NOMO-1 treated with DMSO at 0.1 percent for 48 hours (cell line): Measurements from ENCODE around the gene CSTB.
A peak's percentile ranks its signal among the peaks of the same experiment; 100 is the strongest.

ENCODE experiments used
- DNase-seq: peaks from one replicate; lab custom pipeline; 2025; ENCODE audit not compliant: unreplicated experiment; lab: John Stamatoyannopoulos, UW

CSTB gene

DNA sequence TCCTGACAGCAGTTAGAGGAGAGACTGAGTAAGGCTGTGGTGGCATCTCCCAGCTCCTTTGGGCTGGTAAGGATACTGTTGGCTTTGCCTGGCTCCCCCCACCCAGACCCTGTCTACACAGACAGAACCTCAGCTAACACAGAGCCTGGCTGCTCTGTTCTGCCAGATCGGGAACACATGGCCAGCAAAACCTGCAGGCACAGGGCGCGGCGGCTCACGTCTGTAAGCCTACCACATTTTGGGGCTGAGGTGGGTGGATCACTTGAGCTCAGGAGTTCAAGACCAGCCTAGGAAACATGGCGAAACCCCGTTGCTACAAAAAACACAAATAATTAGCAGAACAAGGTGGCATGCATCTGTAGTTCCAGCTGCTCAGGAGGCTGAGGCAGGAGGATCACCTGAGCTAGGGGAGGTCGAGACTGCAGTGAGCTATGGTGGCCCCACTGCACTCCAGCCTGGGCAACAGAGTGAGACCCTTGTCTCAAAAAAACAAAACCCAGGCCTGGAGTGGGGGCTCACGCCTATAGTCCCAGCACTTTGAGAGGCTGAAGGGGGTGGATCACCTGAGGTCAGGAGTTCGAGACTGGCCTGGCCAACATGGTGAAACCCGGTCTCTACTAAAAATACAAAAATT lies 6.7 kb downstream of the CSTB start:
- DNase-seq, result no peak

DNA sequence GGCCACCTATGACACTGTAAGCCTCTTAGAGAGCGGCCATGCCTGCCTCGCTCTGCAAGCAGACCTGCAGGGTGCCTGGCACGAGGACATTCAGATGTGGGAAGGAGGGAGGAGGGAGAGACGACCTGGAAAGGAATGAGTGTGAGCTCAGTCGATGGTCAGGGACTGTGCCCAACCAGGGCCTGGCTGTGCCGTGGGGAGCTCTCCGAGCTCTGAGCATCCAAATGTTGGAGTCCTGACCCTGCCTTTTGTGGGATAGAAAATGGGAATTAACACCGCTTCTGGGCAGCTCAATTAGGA lies 7.3 kb downstream of the CSTB start:
- DNase-seq, result no peak

DNA sequence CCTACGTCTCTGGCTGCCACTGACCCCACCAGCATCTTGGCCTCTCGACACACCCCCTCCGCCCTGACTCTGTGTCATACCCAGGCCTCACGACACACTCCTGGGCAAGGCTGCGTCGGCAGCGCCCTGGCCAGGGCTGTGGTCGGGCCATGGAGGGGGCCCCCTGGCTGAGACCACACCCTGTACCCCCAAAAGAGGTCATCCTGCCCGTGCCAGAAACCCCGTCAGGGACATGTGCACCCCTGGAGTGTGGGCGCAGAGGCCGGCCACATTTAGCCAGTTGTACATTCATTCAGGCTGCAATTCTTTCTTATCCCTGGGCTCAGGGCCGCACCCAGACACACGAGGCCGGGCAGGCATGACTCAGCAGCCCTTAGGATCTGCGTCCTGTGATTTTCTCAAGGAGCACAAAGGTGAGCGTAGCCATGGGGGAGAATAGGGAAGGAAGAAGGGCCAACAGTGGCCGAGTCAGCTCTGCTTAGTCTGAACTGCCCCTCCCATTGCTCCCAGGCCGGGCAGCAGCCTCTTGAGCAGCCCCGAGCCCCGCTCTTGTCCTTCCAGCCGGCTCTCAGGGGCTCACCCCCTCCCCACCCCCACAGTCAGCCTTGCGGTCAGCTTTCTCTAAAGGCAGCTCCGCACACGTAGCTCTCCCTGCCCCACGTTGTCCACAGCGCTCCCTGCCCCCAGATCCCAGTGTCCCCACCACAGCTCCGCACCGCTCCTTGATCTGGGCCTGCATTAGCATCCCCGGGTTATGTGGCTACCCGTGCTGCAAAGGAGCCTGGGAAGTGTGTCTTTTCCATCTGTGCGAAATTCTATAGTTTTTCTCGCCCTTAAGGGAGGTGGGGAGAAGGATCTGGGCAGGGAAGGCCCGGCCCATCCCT lies 7.9 kb downstream of the CSTB start:
- DNase-seq, result no peak

DNA sequence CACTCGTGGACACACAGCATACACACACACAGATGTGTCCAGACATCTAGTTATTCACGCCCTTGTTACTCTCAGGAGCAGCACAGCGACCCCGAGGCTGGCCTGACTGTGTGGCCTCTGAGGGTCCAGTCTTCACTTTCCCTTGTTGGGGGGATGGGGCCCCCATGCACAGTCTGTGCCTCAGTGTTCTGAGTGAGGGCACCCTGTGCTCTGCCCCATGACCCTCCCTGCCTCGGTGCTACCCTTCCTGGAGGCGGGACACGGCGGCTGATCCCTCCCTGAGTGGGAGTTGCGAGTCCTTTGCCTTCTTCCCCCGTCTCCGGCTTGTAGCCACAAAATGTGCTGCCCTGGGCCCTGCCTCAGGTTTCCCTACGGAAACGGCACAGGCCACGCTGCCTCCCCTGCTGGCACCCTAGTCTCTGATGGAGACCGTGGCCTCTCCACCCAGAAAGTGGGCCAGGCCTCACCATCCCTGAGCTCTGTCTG lies 8.6 kb downstream of the CSTB start:
- DNase-seq, result no peak

DNA sequence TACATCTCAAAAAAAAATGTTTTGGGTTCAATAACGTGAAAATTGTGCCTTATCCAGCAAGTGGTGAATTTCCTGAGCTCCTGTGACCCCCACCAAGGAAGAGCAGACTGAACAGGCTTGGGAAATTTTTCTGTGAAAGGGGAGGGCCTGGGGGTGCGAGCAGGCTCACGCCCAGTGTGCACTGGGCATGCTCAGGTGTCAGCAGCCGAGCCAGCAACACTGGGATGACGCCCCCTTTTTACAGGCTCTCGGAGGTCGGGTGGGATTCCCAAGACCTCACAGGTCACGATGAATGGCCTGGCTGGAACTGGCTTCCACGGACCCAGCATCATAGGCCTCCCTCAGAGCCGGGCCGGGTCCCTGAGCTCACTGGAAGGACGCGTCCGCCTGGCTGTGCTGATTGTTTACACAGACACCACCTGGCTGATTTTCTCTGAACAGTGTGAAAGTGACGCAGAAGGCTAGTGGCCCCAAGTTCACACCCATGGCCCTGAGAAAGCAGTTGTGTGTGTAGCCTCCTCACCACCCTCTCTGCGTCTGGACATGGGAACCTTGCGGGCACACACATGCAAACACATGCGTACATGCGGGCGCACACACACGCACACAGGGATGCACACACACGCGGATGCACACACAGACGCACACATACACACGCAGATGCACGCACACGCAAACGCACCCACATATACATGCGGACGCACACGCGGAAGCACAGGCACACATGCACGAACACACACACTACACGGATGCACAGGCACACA lies 9.2 kb downstream of the CSTB start:
- no peak for DNase-seq

DNA sequence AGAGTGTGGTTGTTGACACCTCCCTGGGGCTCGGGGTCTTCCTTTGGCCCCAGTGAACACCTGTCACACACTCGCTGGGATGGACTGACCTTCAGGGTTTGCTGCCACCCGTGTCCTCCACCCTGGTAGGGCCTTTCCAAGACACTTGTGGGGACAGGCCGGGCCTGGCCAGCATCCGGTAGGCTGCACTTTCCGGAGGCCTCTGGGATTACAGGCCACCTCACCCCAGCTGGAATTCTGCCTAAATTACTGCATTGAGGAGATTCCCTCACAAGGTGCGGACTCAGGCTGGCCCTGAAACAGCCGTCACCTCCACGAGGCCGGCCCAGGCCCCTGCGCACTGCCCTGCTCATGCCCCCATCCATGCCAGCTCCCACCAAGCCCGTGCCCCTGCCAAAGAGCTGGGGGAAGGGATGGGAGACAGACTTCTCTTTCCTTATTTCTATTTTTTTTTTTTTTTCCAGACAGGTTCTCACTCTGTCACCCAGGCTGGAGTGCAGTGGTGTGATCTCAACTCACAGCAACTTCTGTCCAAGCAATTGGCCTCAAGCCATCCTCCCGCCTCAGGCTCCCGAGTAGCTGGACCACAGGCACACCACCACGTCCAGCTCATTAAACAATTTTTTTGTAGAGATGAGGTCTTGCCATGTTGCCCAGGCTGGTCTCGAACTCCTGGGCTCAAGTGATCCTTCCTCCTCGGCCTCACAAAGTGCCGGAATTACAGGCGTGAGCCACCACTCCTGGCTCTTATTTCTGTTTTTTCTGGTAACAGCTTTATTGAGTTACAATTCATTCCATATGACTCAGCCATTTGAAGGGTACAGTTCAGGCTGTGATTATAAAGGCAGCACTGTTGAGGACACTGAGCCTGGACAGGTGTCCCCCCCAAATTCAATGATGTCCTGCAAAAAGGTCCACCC lies 11.3 kb downstream of the CSTB start:
- DNase-seq, result no peak

DNA sequence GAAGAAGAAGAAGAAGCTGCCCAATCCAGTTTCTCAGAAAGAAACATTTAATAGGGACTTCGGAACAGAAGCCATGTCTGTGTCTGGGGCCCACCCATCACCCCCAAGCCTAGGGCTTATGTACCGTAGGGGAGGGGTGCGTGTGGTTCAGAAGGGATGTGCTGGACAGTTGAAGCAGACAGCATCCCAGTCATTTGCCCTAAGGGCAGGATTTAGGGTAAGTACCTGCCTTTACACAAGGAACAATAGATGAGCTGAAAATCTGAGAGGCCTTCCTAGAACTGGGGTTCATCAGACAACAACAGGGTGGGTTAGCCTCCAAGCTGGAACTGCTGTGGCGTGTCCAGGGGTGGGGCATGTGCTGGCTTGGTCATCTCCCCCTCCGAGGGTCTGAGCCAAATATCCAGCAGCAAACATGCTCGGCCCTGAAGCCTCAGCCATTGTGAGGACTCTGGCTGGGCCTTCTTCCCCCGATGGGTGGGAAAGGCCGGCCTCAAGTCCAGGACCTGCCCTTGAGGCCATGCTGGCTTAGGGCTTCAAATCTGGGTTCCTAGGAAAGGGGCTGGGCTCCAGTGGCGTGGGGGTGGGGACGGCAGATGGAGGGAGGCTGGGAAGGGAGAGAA lies 12.1 kb downstream of the CSTB start:
- DNase-seq, result no peak

DNA sequence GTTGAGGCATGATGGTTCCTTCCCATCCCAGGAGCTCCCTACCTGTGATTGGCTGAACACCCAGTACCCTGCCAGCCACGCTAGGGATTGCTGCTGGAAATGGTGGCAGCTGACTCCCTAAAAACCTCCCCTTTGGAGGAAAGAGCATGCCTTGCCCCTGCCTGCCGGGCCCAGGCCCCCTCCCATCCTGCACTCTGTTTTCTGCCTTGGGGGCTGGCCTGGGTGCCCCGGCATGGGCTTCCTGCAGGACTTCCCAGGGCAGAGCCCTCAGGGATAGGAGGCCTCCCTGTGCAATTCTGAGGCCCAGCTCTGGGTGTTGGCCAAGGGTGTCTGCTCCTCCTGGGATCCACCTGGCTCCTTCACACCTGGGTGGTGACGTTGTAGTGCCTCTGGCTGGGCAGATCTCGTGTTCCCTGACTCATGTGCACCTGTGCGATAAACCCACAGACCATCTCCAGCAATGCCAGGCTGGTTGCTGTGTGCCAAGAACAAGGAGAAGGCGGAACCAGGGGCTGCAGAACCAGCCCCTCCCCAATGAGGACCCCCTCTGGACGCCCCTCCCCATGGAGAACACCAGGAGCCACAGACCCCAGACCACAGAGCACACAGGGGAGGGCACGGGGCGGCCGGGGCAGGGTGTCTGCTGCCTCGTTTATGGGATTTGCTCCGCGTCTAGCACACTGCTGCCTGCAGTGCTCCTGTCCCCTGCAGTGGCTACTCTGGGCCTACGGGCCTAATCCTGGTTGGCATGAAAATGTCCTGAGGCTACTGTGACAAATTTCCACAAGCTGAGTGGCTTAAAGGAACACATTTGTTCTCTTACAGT lies 13.6 kb downstream of the CSTB start:
- DNase-seq, result no peak

DNA sequence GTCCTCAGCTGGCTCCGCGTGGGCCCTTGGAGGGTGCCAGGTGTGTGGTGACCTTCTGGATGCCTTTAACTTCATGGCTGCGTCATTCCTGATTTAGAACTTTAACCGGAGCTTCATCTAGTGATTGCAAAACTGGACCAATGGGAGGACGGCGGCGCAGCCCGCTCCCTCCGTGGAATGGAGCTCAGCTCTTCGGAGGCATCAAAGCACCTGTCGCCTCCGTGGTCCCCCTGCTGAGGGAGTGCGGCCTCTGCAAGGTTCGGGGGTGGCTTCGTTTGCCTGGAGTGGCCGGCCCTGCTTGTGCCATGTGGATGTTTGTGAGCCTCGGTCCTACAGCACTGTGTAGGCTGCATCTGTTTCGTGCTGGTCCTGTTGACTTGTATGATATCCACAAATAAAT lies 14.2 kb downstream of the CSTB start:
- DNase-seq, result no peak

DNA sequence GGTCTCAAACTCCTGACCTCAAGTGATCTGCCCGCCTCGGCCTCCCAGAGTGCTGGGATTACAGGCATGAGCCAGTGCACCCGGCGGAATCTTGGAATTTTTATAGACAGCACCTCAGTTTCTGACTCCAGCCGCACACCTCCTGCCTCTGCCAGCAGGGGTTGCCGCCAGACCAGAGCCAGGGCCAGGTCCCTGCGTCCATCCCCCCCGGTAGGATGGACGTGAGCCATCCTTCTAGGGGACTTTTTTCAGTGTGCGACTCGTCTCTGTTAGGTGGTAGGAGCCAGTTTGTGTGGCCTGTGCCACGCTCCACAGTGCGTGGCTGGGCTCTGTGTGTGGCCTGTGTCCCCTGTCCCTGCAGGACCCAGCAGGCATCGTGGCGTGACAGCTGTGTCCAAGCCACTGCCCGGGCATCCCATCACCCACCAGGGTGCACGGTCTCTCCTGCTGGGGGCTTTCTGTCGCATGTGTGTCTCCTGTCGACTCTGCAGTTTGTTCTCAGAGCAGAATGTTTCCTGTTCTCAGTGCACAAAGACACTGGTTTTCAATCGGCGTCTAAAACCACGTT lies 15.6 kb downstream of the CSTB start:
- DNase-seq, result no peak

DNA sequence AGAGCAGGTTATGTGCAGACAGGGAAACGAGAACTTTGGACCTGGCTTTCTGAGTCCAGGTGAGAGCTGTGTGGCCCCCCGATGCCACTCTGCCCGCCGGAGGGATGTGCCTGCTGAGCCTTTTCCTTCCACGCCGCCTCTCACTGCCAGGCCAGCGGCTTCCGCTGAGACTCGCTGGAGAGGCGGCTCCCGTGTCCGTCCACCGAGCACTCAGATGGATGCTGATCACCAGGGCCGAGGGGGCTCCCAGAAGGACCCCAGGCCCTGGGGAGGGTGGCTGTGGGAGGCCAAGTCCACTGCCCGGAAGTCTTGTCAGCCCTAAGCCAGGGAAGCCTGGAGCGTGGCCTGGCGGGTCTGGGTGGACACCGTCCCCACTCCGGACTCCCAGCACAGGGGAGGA lies 16.5 kb downstream of the CSTB start:
- DNase-seq, result no peak

DNA sequence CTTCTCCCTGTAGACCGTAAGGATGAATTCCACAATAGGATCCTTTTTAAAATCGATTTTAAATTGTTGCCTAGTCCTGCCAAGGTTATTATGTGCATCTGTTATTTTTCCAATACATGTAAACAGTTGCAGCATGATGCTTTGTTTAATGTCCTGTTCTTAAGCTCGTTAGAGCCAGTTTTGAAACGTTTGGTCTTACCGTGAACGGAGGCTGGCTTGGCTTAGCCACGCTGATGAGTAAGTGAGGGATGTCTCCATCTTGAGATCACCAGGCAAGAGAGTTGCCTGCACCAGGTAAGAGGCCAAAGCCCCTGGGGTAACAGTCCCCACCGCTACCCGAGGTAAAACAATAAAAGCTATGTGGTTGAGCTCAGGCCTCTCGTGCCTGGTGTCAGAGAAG lies 17.3 kb downstream of the CSTB start:
- no peak for DNase-seq

DNA sequence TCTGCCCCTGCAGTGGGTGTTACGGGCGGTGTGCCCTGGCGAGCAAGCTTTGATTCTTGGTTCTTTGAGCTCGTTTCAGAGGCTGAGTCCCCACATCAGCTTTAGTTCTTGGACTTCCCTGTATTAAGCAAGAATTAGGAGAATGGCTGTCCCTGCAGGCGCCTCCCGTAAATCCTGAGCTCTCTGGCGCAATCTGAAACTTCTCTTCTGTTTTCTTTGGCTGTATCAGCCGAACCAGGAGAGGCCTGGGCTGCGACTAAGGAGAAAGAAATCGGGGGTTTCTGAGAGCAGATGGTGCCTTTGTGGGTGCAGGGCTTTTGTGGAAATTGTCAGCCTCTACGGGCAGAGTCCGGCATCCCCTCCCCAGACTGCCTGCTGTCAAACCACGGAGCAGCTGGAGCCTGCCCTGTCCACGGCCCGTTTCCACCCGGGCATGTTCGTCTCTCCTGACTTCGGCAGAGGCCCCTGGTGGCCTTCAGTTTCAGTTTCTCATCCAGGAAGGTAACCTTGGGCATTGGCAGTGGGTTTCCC lies 17.9 kb downstream of the CSTB start:
- DNase-seq, result peak; percentile 6

DNA sequence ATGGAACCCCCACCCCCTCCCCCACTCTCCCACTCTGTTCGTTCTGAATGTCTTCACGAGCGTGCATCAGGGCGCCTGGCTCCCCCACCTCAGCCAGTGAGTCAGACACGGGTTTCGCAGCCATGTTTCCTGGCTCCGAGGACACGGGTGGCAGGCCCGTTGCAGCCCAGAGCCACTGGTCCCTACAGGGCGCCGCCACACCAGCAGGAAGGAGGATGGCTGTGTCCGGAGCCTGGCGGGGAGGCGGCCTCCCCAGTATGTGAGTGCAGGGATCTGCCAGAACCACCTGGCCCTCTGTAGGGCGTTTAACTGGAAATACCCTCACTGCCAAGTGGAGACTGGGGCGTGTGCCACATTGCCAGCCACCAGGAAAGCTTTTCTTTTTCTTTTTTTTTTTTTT lies 18.5 kb downstream of the CSTB start:
- no peak for DNase-seq

DNA sequence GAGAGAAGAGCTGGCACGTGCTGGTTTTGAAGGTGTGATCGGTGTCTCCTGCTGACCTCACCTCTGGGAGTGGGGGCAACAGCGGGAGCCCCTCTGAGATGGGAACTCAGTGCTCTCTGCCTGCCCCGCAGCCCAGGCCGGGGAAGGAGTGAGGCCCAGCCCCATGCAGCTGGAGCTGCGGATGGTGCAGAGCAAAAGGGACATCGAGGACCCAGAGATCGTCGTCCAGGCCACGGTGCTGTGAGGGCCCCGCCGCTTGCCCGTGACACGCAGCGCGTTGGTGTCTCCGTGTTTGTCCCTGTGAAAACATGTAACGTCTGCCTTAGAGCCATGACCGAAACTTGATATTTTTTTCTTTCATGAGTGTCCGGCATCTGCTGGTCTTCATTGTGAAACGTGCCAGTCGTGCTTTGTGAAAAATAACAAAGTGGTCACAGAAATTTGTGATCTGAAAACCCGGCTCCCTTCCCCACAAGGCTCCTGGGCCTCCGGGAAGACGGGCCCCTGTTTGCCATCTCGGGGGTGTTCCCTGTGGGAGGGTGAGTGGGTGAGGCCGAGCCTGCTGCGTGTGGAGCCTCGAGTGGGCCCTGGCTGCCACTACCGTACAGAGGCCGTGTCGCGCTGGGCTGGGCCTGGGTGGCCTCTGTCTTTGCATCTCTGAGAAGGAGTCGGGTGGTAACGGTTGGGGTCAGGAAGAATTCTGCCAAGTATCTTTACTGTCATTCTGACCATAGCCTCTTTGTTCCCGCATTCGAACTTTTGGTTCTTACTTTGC lies 20.1 kb downstream of the CSTB start:
- no peak for DNase-seq

DNA sequence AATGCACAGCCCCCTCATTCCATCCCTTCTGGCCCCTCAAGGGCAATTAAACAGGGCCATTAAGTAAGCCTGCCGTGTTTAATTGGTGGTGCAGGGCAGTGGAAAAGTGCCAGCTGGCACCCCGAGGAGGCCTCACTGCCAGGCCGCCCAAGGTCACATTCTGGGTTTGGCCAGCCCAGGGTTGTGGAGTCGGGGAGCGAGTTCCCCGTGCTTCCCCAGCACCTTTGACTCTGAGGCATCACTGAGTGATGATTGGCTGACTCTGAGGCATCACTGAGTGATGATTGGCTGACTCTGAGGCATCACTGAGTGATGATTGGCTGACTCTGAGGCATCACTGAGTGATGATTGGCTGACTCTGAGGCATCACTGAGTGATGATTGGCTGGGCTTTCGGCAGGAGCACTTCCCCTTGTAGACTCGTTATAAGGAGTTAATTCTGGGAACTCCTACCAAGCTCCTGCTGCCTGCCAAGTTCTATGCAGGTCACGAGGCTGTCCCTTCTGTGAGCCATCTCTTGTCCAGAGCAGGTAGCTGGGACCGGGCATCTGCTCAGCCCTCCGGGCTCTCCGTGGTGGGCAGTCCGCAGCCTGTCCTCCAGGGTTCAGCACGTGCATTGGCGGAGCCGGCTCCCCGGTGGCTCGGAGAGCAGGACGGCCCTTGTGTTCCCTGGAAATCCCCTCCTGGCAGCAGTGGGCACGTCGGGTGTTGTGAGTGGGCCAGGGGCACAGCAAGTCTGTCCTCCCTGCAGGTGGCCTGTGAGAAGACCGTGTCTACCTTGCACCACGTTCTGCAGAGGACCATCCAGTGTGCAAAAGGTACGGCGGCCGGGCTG lies 20.9 kb downstream of the CSTB start:
- no peak for DNase-seq

DNA sequence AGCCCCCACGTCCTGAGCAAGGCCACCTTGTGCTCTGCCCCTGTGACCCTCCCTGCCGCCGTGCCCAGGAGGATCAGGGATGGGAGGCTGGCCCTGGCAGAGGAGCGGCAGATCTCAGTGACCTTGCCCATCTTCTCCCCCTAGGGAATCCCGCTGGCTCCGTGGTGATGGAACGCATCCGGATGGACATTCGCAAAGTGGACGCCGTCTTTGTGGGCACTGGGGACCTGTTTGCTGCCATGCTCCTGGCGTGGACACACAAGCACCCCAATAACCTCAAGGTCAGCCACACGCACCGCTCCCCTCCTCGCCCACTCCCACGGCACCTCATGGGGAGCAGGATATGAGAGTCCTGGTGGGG lies 22.7 kb downstream of the CSTB start:
- DNase-seq, result no peak
